ENCODE results near the gene GRAMD1C. TPM values are rescaled to one million over a fixed set of nuclear protein-coding genes. Genes with fewer than 3 reads are reported as not detected.

Gene GRAMD1C
- total and polyA plus RNA-seq, 9 of the 15 experiments (the other 6 are each of a cell fraction or from before 2014, with no cell fraction given) = not detected

DNA sequence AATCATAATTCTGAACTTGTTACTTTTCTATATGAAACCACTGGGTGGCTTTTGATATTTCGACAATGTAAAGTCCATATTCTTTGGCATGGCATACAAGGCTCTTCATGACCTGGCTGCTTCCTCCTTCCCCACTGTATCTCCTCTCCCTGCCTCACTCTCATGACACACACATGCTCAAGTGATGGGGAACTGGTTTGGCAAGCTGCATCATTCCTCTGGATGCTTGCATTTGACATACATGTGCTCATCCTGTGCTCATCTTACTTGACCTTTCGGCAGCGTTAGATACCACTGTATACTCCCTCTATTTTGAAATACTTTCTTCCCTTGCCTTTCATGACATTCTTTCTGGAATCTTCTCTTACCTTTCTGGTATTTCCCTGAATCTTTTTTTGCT is 57.4 kb downstream of the GRAMD1C start (continued):
- TF ChIP-seq ZC3H8 (IDR thresholded peaks at IDR 0.05) (no peak), HDAC8 (tag; IDR thresholded peaks at IDR 0.05) (no peak)
- TF ChIP-seq, protein P1, sequence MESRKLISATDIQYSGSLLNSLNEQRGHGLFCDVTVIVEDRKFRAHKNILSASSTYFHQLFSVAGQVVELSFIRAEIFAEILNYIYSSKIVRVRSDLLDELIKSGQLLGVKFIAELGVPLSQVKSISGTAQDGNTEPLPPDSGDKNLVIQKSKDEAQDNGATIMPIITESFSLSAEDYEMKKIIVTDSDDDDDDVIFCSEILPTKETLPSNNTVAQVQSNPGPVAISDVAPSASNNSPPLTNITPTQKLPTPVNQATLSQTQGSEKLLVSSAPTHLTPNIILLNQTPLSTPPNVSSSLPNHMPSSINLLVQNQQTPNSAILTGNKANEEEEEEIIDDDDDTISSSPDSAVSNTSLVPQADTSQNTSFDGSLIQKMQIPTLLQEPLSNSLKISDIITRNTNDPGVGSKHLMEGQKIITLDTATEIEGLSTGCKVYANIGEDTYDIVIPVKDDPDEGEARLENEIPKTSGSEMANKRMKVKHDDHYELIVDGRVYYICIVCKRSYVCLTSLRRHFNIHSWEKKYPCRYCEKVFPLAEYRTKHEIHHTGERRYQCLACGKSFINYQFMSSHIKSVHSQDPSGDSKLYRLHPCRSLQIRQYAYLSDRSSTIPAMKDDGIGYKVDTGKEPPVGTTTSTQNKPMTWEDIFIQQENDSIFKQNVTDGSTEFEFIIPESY (CRISPR knock-in tag; IDR thresholded peaks at IDR 0.05) = no peak

DNA sequence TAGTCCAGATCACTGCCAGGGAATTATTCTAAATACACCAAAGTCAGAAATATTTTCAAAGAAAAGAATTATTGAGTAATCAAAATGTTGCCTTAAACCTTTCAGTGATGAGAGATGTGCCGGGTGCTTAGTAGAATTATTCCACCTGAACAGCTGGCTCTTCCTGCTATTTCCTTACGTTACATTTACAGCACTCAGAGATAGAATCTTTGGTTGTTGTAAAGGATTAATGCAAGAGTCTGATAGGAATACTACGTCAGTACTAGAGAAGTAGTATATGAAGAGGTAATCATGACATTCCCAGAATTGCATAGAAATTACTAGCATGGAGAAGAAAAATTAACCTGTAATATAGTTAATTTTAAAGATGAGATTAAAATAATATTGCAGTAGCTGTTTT is 58.3 kb downstream of the GRAMD1C start:
- Histone ChIP-seq H3K36me3 (ENCODE audit: control insufficient read depth, insufficient read depth, low read length) (no peaks in the 10 kb centered on the region), H2AFZ (ENCODE audit: low read depth, low read length) (no peak overlapping the region), H3K9me3 (replicated peaks; ENCODE audit: control insufficient read depth, insufficient read depth, low read depth, low read length) (no peaks in the 10 kb centered on the region), H3K4me3 (no peak overlapping the region), H3K79me2 (ENCODE audit: control insufficient read depth, insufficient read depth, low read length) (no peaks in the 10 kb centered on the region), H4K20me1 (replicated peaks; ENCODE audit: control insufficient read depth, insufficient read depth, low read length) (no peaks in the 10 kb centered on the region), H3K9me1 (ENCODE audit: control insufficient read depth, insufficient read depth, low read length) (no peaks in the 10 kb centered on the region), H3K9ac (ENCODE audit: insufficient read depth in 1 of 2, low read depth in 2 of 2, low read length in 2 of 2) (no peak overlapping the region), H3K27me3 (ENCODE audit: control insufficient read depth in 2 of 2, insufficient read depth in 2 of 2, low read length in 2 of 2) (peaks cover 0 to 2% of the 10 kb centered on the region in 2 experiments; a peak in 1 of 5 replicates), H3K4me2 (ENCODE audit: insufficient read depth, low read length) (no peak overlapping the region), H3K4me1 (replicated peaks in 1 of 2; ENCODE audit: control insufficient read depth in 2 of 2, insufficient read depth in 2 of 2, low read length in 2 of 2) (no peaks in the 10 kb centered on the region), H3K27ac (ENCODE audit: extremely low read depth, low read depth, low read length) (no peak overlapping the region)
- in situ Hi-C loops (cut with MboI) = no loop called here
- CTCF ChIA-PET (ENCODE audit: low intra/inter-chr PET ratio) = no interaction called here
- FAIRE-seq = no peak
- POLR2A ChIA-PET = interaction anchor here (0.5 kb wide), 1 partner anchor 556 kb away, joined by 3 read pairs; no protein-coding TSS in a partner anchor
- 4% methylated on average over 3 of the region's 3 CpGs for WGBS (ENCODE audit: insufficient coverage, low coverage, missing lambda C conversion rate)
- DNase-seq (ENCODE audit: extremely low read depth in 1 of 4, low spot score in 3 of 4) = no peak
- BruUV-seq (replicated peaks) = no TSS peak
- intact Hi-C loops (cut with micrococcal nuclease) = loop anchor here (10.0 kb wide), 1 partner anchor 272 kb away; no protein-coding TSS in a partner anchor
- ATAC-seq = no peak
- TF ChIP-seq, protein P2, sequence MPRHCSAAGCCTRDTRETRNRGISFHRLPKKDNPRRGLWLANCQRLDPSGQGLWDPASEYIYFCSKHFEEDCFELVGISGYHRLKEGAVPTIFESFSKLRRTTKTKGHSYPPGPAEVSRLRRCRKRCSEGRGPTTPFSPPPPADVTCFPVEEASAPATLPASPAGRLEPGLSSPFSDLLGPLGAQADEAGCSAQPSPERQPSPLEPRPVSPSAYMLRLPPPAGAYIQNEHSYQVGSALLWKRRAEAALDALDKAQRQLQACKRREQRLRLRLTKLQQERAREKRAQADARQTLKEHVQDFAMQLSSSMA (CRISPR knock-in tag; IDR thresholded peaks at IDR 0.05) = no peak
- TF ChIP-seq, protein P3, sequence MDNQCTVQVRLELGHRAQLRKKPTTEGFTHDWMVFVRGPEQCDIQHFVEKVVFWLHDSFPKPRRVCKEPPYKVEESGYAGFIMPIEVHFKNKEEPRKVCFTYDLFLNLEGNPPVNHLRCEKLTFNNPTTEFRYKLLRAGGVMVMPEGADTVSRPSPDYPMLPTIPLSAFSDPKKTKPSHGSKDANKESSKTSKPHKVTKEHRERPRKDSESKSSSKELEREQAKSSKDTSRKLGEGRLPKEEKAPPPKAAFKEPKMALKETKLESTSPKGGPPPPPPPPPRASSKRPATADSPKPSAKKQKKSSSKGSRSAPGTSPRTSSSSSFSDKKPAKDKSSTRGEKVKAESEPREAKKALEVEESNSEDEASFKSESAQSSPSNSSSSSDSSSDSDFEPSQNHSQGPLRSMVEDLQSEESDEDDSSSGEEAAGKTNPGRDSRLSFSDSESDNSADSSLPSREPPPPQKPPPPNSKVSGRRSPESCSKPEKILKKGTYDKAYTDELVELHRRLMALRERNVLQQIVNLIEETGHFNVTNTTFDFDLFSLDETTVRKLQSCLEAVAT (IDR thresholded peaks at IDR 0.05) = no peak
- TF ChIP-seq IRF2 (CRISPR knock-in tag; IDR thresholded peaks at IDR 0.05) (no peak), ZFP36 (IDR thresholded peaks at IDR 0.05; ENCODE audit: low read depth, low read length, partially characterized antibody) (no peak), NR1H2 (CRISPR knock-in tag; IDR thresholded peaks at IDR 0.05) (no peak), ARID1B (IDR thresholded peaks at IDR 0.05) (no peak), XRCC4 (IDR thresholded peaks at IDR 0.05; ENCODE audit: extremely low read depth, insufficient read depth, insufficient read length) (no peak), FOS (IDR thresholded peaks at IDR 0.05; ENCODE audit: extremely low read depth, insufficient read length) (no peak), TRIM28 (IDR thresholded peaks at IDR 0.05) (no peak), BCL6 (CRISPR knock-in tag; IDR thresholded peaks at IDR 0.05) (no peak), ZNF133 (CRISPR knock-in tag; IDR thresholded peaks at IDR 0.05) (no peak), YBX1 (IDR thresholded peaks at IDR 0.05) (no peak)
- TF ChIP-seq, protein P4, sequence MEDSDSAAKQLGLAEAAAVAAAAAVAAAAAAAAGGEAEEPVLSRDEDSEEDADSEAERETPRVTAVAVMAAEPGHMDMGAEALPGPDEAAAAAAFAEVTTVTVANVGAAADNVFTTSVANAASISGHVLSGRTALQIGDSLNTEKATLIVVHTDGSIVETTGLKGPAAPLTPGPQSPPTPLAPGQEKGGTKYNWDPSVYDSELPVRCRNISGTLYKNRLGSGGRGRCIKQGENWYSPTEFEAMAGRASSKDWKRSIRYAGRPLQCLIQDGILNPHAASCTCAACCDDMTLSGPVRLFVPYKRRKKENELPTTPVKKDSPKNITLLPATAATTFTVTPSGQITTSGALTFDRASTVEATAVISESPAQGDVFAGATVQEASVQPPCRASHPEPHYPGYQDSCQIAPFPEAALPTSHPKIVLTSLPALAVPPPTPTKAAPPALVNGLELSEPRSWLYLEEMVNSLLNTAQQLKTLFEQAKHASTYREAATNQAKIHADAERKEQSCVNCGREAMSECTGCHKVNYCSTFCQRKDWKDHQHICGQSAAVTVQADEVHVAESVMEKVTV (CRISPR knock-in tag; IDR thresholded peaks at IDR 0.05) = no peak
